Sigmoid colon (tissue), 7 donors: Measurements from ENCODE around the gene CHPF2. TPM values are rescaled to one million over a fixed set of nuclear protein-coding genes. Genes with fewer than 3 reads are reported as not detected.

Experiments
- DNase-seq: peaks from one replicate; pipeline ENCODE4 v3.0.0-alpha.2; 2019
- H3K27ac ChIP-seq, 4 donors: fragments of 200-600 bp; sonication (generic); one replicate each; pipeline ENCODE4 v1.5.1; 2016 to 2019; ENCODE audit warnings: mild to moderate bottlenecking in 1 of 4
- H3K27me3 ChIP-seq, 3 donors: fragments of 200-600 bp; sonication (generic); one replicate each; pipeline ENCODE4 v1.5.1; 2019; ENCODE audit warnings: mild to moderate bottlenecking in 1 of 3
- H3K36me3 ChIP-seq, 4 donors: fragments of 200-600 bp; sonication (generic); one replicate each; pipeline ENCODE4 v1.5.1; 2016 to 2019
- H3K4me1 ChIP-seq, 4 donors: fragments of 200-600 bp; sonication (generic); one replicate each; pipeline ENCODE4 v1.5.1; 2017 to 2019
- H3K4me3 ChIP-seq, 4 donors: fragments of 200-600 bp; sonication (generic); one replicate each; pipeline ENCODE4 v1.5.1; 2017 to 2019; ENCODE audit warnings: mild to moderate bottlenecking in 2 of 4, moderate library complexity in 1 of 4
- H3K9me3 ChIP-seq, 4 donors: fragments of 200-600 bp in 3 of 4; sonication (generic) in 3 of 4; one replicate each; pipeline versions ENCODE4 v1.5.1 to v1.6.1; 2013 to 2019
- EP300 ChIP-seq, 4 donors: sonication (generic); formaldehyde crosslinking; IDR thresholded peaks; one replicate each; pipeline ENCODE4 v1.6.1; 2017; ENCODE audit warnings: antibody characterized with exemption in 4 of 4
- POLR2A ChIP-seq, 2 donors: fragments of 450-650 bp; IDR thresholded peaks; one replicate each; pipeline ENCODE4 v1.6.1; 2016; ENCODE audit warnings: antibody characterized with exemption in 2 of 2, mild to moderate bottlenecking in 2 of 2, moderate library complexity in 2 of 2
- POLR2AphosphoS5 ChIP-seq, 4 donors: sonication (generic); formaldehyde crosslinking; IDR thresholded peaks; one replicate each; pipeline ENCODE4 v1.6.1; 2017; ENCODE audit warnings: antibody characterized with exemption in 4 of 4
- WGBS, 2 donors: extraction: QIAGEN DNeasy Blood & Tissue Kit; methylation state at CpG; one replicate each; pipeline ENCODE4 v1.1.7; 2013; 5-methylcytosine and 5-hydroxymethylcytosine counted together
- intact Hi-C: fragments of 100-400 bp; cut with DNase I; formaldehyde crosslinking; loops from one replicate; pipeline ENCODE4 v1.15.1; 2023
- polyA plus RNA-seq, 3 donors: library from polyadenylated mRNA; stranded (reverse); fragments of 200-250 nt; gene quantifications; one replicate each; pipeline ENCODE4 v1.2.3, GENCODE V29; 2013
- total RNA-seq, 4 donors: library from RNA; depleted of rRNA; stranded (reverse); fragments of >200 nt; gene quantifications; one replicate each; pipeline ENCODE4 v1.1.0, GENCODE V29; 2016
- TF ChIP-seq, protein P1 (sequence below), 4 experiments: fragments of 450-650 bp in 3 of 4; fragments of 200-600 bp in 1 of 4; IDR thresholded peaks; one replicate each; pipeline ENCODE4 v1.5.1; 2016 to 2019; ENCODE audit warnings: antibody characterized with exemption in 4 of 4, mild to moderate bottlenecking in 3 of 4, moderate library complexity in 2 of 4
- donor health status: healthy with polysubstance abuse.
- donor health status: Bipolar disorder and iron deficiency.
- donor health status: healthy.

CHPF2 gene, protein sequence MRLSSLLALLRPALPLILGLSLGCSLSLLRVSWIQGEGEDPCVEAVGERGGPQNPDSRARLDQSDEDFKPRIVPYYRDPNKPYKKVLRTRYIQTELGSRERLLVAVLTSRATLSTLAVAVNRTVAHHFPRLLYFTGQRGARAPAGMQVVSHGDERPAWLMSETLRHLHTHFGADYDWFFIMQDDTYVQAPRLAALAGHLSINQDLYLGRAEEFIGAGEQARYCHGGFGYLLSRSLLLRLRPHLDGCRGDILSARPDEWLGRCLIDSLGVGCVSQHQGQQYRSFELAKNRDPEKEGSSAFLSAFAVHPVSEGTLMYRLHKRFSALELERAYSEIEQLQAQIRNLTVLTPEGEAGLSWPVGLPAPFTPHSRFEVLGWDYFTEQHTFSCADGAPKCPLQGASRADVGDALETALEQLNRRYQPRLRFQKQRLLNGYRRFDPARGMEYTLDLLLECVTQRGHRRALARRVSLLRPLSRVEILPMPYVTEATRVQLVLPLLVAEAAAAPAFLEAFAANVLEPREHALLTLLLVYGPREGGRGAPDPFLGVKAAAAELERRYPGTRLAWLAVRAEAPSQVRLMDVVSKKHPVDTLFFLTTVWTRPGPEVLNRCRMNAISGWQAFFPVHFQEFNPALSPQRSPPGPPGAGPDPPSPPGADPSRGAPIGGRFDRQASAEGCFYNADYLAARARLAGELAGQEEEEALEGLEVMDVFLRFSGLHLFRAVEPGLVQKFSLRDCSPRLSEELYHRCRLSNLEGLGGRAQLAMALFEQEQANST
- total RNA-seq: 10 to 100 TPM; 14.3 to 36.3 (median 18.9) TPM
- polyA plus RNA-seq: 10 to 100 TPM in 1 of 3 donors, 1 to 10 TPM in 2; 5.4 to 27.9 (median 5.5) TPM

DNA sequence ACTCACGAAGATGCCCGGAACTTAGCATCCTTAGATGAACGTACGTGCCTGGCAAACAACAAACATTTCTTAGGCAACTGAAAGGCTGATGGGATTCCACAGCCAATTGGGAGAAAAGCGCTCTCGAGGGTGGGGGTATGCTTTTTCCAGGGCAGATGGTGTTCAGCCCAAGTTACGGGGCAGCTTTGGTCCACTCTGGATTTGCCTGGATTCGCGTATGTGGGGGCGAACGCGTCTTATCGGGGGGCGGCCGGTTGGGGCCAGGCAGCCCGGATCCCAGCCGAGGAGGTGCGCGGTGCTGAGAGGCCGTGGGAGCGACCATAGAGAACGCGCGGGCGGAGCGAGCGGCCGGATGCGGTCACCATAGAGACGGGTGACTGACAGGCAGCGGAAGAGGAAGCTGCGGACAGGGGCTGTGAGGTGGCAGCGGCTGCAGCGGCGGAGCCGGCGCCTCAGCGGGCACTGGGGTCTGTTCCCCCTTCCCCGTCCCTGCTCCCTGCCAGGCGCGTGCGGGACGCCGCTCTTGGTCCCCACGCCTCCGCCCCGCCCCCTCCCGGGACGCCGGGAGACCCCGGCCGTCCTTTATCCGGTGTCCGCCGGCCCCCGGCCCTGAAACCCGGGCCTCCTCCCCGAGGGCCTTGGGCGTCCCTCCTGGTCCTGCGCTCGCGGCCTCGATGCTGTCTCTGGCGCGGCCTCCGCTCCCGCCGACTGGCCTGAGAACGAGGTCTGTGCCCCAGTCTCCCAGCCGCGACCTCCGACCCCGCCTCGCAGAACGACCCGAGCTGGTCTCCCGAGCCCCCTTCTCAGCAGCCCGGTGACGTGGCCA lies at the start of gene CHPF2:
TSS of gene CHPF2 (plus strand) at position 393 of the 826 bp plus-strand sequence. CDS start 1,529 bp downstream, outside the sequence.
- WGBS, 2 donors: 1% methylated on average over 79 of the region's 79 CpGs
- H3K9me3 ChIP-seq: no peaks in the 10 kb centered on the region
- peak; percentile 96 for DNase-seq
- intact Hi-C loops: no loop called here
- H3K36me3 ChIP-seq: peaks cover 0 to 26% (median 10%) of the 10 kb centered on the region in 4 donors
- H3K4me1 ChIP-seq: peaks cover 0 to 34% (median 28%) of the 10 kb centered on the region in 4 donors
- H3K4me3 ChIP-seq: peak within 1 kb of the TSS; percentile 92 to 98 (median 96)
- TF ChIP-seq POLR2A (IDR thresholded peaks at IDR 0.05) (peak; percentile 74 to 86), POLR2AphosphoS5 (IDR thresholded peaks at IDR 0.05) (peak; percentile 75 to 95 (median 88)), EP300 (IDR thresholded peaks at IDR 0.05) (no peak)
- TF ChIP-seq, protein P1, sequence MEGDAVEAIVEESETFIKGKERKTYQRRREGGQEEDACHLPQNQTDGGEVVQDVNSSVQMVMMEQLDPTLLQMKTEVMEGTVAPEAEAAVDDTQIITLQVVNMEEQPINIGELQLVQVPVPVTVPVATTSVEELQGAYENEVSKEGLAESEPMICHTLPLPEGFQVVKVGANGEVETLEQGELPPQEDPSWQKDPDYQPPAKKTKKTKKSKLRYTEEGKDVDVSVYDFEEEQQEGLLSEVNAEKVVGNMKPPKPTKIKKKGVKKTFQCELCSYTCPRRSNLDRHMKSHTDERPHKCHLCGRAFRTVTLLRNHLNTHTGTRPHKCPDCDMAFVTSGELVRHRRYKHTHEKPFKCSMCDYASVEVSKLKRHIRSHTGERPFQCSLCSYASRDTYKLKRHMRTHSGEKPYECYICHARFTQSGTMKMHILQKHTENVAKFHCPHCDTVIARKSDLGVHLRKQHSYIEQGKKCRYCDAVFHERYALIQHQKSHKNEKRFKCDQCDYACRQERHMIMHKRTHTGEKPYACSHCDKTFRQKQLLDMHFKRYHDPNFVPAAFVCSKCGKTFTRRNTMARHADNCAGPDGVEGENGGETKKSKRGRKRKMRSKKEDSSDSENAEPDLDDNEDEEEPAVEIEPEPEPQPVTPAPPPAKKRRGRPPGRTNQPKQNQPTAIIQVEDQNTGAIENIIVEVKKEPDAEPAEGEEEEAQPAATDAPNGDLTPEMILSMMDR (IDR thresholded peaks at IDR 0.05): no peak
- no peaks in the 10 kb centered on the region for H3K27me3 ChIP-seq
- peak within 1 kb of the TSS; percentile 83 to 93 (median 86) for H3K27ac ChIP-seq

DNA sequence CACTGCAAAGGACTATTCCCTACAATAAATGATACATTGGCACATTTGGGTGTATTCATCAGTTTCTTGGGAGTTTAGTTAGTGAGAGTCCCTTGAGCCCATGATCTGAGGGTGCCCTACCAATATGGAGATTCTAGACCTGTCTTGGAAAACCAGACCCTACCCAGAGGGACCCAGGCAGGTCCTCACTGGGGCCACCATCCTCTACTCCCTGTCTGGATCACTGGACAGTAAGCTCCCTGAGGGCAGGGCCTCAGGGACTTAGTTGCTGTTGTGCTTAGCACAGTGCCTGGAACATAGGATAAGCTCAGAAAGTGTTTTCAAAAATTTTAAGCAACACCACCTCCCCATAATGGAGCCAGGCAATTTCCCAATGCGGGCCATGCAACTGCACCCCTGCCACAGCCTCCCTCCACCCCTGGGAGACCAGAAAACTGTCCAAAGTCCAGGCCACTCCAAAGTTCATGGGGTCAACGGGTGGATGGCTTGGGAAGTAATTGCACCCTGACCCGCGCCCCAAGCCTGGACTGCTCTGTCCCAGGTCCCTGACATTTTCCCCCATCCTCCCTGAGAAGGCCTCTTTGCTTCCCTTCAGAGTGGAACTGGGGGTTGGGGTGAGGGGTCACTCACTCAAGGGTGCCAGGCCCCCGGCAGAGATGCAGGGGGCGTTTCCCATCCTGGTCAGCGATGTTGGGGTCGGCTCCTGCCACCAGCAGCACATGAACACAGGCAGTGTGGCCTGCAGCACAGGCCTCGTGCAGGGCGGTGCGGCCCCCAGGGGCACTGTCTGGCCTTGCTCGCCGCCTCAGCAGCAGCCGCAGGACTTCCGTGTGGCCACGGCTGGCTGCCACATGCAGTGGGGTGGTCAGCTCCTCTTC lies 46.3 kb upstream of the CHPF2 start:
- H3K4me1 ChIP-seq: no peaks in the 10 kb centered on the region
- peaks cover 0 to 3% (median 0%) of the 10 kb centered on the region in 3 donors for H3K27me3 ChIP-seq
- WGBS, 2 donors: 86 to 88% methylated on average over 16 of the region's 16 CpGs
- no peak for DNase-seq
- H3K9me3 ChIP-seq: no peaks in the 10 kb centered on the region
- H3K27ac ChIP-seq: no peak overlapping the region
- no peak overlapping the region for H3K4me3 ChIP-seq
- TF ChIP-seq, protein P1 (IDR thresholded peaks at IDR 0.05): no peak
- no peak for TF ChIP-seq EP300 (IDR thresholded peaks at IDR 0.05)
- TF ChIP-seq POLR2A (IDR thresholded peaks at IDR 0.05): no peak
- TF ChIP-seq POLR2AphosphoS5 (IDR thresholded peaks at IDR 0.05): no peak
- no peaks in the 10 kb centered on the region for H3K36me3 ChIP-seq
- intact Hi-C loops: no loop called here

DNA sequence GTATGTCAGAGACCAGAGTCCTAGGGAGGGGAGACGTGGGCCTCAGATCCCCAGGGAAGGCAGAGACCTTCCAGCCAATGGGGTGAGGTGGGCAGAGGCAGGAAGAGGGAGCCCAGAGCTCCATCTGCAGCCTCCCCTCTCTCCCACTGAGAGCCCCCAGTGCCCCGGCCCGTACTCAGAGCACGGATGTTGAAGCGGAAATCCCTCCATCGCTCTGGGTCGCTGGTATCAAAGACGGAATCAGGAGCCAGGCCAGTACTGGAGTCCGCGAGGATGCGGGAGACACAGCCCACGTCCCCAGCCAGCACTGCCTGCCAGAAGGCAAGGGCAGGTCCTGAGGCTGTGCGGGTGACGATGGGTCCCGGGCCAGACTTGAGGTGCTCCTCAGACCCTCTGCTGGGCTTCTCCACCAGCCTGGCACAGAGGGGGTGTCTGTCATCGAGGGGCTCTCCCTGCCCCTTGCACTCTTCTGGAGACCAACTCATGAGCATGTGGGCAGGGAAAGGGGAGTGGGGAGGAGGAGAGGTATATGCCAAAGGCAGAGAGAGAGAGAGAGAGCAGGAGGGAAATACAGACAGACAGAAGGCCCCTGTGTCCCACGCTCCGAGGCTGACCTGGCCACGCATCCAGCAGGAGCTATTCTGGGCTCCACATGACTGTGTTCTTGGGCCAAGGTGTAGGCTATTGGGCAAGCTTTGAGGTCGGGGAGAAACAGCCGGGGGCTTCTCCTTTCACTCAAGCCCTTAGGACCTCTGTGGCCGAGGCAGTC lies 45.5 kb upstream of the CHPF2 start, which contains the start of gene ASB10:
TSS of gene ASB10 (minus strand) at position 611 of the 769 bp plus-strand sequence. CDS start at position 491, 120 bp downstream.
- DNase-seq: no peak
- Histone ChIP-seq H3K27ac (no peak within 1 kb of the TSS), H3K36me3 (no peaks in the 10 kb centered on the region), H3K9me3 (no peaks in the 10 kb centered on the region), H3K27me3 (no peaks in the 10 kb centered on the region), H3K4me1 (no peaks in the 10 kb centered on the region), H3K4me3 (no peak within 1 kb of the TSS)
- TF ChIP-seq POLR2AphosphoS5 (IDR thresholded peaks at IDR 0.05): no peak
- TF ChIP-seq POLR2A (IDR thresholded peaks at IDR 0.05): no peak
- TF ChIP-seq, protein P1 (IDR thresholded peaks at IDR 0.05): no peak
- TF ChIP-seq EP300 (IDR thresholded peaks at IDR 0.05): no peak
- intact Hi-C loops: no loop called here
- 85 to 86% methylated on average over 22 of the region's 22 CpGs for WGBS, 2 donors
